ENCODE measurements around the gene PLEKHH1.

Gene PLEKHH1

DNA sequence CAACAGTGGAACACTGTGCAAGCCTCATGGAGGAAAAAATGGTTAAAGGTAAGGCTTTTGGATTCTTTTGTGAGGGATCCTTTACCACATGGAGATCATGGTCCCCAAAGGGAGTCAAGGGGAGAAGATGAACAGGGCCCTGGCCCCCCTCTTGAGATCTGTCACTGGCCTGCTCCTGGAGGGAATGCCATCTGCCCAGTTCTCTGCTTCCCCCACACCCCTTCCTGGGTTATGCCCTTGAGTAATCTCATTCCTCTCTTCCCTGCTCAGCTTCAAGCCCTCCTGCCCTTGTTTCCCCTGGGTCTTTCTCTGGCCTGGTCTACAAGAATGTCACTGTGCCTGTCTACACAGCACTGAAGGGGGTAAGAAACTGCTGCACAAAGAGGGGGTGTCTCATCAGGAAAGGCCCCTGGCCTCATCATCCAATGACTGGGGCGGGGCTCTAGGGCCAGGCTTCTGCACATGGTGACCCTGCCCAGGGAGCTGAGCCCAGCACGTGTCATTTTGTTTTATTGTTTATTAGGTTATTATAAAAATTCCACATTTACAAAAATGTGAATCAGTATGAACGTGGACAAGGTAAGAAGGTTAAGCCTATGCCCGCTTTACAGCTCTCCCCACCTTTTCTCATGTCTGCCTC, 36.7 kb downstream of the PLEKHH1 start:
- DNase-seq: no peak

DNA sequence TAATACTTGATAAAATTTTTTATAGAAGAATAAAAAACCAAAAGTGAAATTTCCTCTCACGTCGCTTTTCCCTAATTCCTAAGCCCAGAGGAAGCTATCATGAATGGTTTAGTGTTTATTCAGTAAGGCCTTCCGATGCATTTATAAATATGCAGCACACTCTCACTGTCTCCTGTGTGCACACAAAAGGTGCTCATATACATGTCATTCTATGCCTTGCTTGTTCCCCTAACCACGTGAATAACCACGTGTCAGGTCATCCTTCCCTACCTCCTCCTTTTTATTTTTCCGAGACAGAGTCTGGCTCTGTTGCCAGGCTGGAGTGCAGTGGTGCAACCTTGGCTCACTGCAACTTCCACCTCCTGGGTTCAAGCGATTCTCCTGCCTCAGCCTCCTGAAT, 37.4 kb downstream of the PLEKHH1 start:
- no peak for DNase-seq

DNA sequence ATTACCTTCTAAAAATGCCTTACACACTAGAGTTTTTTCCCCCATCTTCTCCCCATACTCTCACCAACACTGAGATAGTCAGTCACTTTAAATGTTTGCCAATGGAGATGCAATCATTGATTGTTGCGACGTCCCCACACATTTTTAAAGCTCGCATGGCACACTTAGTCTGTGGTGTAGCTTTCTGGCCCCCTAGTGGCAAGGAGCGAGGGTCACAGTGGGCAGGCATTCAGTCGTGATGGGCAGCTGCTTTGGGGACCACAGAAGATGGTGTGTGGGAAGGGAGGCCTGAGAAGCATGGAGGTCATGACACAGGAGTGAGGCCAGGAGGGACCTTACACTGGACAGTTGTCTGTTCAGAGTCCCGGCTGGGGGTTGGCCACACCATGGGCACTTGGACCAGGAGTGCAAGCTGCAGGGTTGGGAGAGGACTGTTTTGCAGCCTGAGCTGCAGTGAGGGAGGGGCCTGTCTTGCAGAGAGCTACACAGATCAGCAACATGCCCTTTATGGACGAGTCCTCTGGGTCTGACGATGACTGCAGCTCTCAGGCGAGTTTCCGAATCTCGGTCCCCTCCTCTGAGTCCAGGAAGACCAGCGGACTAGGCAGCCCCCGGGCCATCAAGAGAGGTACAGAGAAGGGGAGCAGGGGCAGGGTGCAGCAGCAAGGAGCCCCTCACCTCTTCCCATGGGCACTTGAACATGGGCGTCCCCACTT, 38.3 kb downstream of the PLEKHH1 start:
- DNase-seq: peak; percentile 73

DNA sequence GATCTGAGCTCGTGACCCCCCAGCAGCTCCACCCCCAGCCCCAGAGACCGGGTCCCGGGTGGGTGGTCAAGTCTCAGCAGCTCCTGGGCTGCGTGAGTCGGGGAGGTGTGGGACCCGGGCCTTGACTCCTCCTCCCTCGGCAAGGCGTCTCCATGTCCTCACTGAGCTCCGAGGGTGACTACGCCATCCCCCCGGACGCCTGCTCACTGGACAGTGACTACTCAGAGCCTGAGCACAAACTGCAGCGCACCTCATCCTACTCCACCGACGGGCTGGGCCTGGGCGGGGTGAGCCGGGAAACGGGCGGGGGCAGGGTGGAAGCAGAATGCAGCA, 38.9 kb downstream of the PLEKHH1 start:
- DNase-seq: no peak

DNA sequence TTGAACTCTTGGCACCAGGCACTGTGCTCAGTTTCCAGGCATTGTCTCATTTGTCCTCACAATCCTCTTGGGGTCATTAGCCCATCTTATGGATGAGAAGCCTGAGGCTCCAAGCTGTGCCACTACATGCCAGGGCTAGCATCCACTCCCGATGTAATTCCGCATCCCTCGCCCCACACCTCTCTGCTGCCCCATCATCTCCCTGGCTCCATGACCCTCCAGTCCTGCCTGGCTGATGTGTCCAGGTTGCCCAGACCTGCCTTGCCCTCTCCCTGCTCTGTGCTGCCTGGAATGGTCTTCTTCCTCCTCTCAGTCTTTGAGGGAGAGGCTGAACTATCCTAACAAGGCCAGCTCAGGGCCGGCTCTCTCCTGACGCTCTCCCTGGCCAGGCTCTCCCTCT, 39.5 kb downstream of the PLEKHH1 start:
- DNase-seq: no peak

DNA sequence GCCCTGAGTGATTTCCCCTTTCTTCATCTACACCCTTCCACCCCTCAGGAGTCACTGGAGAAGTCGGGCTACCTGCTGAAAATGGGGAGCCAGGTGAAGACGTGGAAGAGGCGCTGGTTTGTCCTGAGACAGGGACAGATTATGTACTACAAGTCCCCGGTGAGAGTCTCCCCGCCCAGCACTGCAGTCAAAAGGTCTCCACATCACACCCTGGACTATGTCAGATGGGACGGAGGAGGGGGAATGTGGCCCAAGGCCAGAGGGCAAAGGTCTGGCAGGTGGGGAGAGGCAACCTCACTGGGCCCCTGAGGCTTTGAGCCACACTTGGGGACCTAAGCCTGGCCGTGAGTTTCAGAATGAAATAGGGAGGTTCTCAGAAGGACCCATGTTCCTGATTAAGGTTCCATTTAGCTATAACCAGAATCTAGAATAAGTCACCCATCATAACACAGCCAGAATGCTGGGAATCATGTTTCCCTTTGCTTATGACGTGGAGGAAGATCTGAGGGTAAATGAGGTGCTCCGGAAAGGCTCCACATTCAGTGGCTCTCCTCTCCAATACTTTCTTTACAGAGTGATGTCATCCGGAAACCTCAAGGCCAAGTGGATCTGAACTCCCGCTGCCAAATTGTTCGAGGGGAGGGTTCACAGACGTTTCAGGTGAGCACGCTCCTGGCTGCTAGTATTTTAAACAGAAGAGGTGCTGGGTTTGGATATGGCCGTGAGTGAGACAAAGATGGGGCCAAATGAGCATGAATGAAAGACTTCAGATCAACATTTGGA, 40.3 kb downstream of the PLEKHH1 start:
- DNase-seq: no peak

DNA sequence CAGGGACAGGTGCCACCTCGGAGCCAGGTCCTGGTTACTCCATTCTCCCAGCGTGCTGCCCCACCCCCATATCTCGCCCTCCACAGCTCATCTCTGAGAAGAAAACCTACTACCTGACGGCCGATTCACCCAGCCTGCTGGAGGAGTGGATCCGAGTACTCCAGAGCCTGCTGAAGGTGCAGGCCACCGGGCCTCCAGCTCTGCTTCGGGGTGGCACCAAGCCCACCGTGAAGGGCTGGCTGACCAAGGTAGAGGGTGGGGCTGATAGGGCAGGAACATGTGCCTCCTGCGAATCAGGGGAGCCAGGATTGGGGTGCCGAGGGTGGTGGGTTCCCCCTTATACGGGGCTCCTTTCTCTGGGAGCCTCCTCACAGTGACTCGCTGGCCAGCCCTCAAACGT, 41.1 kb downstream of the PLEKHH1 start:
- DNase-seq: no peak

DNA sequence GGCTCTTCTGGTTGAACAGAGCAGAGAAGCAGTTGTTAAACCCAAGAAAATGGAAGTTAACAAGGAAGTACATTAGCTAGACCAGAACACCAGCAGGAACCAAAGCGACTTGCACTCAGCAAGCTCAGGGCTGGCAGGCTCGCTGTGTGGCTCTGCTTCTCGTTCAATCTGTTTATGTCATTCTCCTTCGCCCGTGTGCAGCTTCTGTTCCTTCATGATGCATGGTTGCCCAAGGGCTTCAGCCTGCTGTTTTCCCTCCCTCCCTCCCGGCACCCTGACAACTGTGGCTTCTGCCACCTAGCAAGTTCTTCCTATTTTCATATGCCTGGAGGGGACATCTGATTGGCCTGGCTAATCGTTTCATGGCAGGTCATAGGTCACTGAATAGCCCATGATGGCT, 41.7 kb downstream of the PLEKHH1 start:
- no peak for DNase-seq

DNA sequence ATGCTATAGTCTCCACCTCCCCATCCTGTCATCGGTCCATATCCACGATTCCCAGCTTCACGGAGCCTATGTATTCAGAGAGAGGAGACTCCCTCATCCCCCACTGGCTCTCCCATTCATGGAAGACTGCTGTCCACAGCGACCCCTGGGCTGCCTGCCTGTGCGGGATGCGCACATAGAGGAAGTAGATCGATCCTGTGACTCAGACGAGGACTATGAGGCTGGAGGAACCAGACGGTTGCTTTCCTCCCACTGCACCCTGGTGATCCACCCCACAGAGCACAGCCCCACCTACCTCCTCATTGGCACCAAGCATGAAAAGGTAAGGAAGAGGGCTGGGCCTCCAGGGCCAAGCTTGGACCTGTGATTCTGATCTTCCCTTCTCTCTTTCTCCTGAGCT, 42.6 kb downstream of the PLEKHH1 start:
- no peak for DNase-seq

DNA sequence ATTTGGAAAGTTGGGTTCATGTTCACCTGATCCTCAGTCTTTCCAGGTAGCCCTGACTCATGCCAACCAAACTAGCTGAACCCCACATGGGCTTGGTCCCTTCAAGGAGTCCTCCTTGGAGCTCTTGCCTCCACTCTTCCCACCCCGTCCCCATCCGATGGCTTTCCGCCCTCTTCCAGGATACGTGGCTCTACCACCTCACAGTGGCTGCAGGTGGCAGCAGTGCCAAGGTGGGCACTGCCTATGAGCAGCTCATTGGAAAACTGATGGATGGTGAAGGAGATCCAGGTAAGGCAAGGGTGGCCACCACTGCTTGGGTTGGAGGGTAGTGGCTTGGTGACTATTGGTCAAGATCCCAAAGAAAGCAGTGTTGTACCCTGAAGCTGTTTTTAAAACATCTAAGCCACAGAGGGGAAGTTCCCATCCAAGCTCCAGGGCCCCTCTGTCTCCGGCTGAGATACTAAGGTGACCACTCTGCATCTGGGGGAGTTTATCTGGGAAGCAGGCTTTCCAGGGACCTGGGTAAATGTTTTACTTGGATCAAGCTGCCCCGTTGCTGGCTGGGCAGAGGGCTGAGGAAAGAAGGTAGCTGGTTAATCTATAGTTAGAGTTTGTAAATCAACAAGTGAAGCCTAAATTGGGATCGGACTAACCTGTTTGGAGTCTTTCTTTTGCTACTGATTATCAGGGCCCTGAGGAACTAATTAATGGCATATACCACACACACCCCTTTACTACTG, 43.3 kb downstream of the PLEKHH1 start:
- DNase-seq: no peak

DNA sequence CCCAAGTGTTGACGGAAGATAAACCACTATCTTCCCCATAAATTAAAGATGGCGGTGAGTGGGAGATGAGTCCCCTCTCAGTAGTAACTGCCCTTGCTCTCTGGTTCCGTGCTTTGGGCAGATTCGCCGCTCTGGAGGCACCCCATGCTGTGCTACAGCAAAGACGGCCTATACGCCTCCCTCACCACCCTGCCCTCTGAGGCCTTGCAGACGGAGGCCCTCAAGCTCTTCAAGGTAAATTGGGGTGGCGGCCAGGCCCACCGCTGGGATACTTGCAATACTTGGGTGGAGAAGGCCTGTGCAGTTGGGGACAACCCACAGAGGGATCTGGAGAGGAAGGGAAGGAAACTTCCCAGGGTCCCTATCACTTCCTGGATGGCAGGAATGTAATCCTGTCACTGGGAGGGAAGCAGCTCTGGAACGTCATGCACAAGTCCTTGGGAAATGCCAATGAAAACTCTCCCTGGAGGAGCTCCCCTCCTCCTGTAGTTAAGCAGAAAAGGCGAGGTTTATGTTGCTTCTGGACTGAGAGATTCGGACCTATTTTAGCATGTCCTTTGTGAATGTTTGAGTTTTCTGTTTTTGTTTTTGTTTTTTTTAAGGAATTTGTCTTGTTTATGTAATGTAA, 44.2 kb downstream of the PLEKHH1 start:
- DNase-seq: no peak

DNA sequence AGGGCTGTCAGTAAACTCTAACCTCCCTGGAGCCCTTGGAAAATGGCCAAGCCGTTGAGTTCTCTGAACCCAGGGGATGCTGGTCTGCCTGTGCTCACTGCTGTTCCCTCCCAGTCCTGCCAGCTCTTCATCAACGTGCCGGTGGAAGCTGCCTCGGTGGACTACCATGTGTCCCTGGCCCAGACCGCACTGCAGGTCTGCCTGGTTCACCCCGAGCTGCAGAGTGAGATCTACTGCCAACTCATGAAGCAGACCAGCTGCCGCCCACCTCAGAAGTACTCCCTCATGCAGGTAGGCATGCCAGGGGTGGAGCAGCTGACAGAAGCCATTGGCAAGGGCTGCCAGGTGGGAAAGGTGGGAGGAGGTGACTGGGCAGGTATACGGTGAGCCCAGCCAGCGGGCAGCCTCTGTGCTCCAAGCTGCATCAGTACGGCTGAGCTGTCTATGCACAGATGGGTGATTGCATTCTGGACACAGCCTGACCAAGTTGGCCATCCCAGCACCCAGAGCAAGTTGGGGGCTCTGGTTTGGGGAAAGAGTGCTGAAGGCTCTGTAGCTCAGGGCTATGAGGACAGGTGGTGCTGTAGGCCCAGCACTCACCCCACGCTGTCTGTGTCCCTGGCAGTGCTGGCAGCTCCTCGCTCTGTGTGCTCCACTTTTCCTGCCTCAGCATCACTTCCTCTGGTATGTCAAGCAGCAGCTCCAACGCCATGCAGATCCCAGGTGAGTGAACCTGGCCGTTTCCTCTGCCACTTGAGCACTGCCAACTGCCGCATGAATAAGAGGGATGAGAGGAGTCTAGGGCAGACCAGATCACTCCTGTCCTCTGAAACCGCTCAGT, 45.0 kb downstream of the PLEKHH1 start:
- DNase-seq: no peak

DNA sequence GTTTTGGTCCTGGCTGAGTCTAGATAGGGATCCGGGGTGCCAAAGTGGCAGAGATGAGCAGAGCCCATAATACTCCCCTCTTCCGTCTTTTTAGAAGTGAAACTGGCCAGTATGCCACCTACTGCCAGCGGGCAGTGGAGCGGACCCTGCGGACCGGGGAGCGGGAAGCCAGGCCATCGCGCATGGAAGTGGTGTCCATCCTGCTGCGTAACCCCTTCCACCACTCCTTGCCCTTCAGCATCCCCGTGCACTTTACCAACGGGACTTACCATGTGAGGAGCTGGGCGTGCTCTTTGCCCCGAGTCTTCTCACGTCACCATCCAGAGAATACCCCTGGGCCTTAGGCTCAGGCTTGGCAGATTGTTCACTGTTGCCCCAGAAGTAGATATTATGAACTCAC, 46.0 kb downstream of the PLEKHH1 start:
- DNase-seq: no peak

DNA sequence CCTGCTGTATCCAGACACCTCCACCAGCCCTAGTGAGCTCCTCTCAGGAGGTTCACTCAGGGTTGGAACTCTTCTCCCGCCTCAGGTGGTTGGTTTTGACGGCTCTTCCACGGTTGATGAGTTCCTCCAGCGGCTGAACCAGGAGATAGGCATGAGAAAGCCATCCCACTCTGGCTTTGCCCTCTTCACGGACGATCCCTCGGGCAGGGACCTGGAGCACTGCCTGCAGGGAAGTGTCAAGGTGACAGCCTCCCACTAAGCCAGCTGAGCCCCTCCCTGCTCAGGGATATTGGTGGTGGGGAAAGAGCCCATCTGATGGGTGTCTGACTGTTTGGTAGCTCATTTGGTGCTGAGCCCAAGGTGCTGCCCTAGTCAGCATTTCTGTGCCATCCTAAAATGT, 46.5 kb downstream of the PLEKHH1 start:
- no peak for DNase-seq

DNA sequence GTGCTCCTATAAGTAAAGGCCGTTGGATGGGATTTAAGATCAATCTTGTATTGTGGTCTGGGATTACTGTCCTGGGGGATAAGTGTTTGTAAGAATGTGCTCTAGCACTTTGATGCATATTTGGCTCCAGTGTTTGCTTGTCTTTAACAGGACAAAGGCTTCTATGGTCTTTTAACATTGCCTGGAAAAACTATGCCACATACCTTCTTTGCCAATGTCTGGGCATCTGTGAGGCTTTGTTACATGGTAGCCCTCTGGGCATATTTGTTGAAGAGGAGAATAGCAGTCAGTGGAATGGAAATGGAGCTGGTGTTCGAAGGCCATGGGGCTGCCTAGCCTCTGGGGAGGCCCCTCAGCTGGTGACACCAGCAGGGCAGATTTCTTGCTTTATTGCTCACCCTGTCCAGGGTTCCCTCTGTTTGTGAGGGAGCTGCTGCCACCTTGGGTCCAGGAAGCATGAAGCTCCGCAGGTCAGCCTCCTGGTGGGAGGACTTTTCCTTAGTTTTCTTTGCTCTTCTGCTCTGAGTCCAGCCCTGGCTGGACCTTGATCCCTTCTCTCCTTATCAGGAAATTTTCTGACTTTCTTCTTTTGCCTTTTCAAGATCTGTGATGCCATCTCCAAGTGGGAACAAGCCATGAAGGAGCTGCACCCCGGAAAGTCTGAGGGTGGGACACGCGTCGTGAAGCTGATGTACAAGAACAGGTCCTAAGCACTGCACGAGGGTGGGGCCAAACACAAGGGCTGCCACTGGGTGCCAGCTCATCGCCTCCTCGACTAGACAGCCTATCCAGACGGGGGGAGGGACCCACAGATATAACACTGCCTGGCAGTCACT, 47.5 kb downstream of the PLEKHH1 start:
- DNase-seq: no peak

DNA sequence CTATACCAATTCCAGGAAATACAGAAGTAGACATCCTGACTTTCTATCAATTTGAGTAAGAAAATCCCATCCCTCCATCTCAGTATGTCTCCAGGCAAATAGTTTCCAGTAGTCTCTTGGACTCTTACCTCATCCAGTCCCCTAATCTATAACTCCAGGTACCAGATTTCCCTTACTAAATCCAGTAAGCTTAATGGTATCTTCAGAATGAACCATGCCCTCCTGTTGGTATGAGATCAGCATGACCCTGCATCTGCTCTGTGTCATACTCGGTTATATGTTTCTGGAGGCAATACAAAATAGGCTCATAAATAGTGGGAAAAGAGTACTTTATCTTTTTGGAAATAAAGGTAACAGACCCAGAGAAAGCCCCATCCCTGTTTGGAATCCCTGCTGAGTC, 48.6 kb downstream of the PLEKHH1 start:
- no peak for DNase-seq

DNA sequence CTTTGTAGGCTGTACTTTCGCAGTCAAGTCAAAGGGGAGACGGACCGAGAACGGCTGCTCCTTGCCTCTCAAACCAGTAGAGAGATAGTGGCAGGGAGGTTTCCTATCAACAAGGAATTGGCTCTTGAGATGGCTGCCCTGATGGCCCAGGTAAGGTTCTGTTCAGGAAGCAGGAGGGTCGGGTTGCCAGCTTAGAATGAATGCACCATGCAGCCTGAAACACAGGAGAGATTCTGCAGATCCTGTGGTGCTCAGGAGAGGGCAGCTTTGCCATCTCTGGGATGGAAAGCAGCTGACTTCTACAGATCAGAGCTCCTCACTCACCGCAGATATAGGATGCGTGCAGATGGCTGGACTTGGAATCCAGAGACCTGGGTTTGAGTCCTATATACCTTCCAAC, 49.0 kb downstream of the PLEKHH1 start:
- no peak for DNase-seq

DNA sequence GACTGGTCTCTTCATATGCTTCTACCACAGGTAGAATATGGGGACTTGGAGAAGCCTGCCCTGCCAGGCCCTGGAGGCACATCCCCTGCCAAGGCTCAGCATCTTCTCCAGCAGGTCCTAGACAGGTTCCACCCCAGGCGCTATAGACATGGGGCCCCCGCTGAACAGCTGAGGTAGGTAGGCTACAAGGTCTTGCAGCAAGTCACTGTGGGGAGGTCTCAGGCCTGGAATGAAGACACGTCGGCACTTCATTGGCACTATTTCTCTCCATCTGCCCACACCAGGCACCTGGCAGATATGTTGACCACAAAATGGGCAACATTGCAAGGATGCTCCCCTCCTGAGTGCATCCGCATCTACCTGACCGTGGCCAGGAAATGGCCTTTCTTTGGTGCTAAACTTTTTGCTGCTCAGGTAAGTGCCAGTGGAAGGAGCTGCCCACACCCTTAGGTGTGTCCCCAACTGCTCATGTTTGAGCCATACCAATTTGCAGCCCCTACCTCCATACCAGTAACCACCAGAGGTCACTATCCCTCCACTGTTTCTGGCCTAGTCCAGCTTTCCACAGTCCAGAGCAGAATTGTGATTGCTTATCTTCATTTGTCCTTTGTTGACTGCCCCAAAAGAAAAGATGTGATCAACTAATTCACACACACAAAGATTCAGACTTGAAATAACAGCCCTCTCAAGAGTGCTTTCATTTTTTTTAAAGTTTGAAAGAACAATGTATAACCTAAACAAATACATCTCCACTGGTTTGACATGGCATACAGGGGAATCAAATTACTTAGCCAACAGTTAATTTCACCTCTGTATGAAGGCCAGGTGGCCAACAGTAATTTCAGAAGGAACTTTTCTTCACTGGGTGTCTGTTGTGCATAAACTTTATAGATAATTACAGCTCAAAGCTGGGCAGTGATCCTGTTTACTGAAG, 50.9 kb downstream of the PLEKHH1 start:
- DNase-seq: peak; percentile 55

DNA sequence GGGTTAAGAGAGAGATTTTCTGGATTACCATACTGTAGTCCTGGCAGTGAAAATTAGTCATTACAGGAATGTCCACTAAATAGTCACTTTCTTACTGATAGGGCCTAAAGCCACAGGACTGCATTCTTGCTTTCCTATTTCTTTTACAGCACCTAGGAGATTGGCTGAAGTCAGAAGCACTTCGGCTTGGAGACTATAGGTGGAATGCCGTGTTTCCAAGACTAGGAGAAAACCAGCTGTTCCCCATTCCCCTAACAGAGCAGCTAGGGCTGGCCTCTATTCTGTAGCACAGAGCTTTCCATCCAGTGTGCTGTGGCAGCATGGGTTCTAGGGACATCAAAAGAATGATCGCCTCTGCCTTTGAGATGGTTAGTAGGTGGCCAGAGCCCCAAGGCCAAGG, 51.9 kb downstream of the PLEKHH1 start:
- DNase-seq: no peak

DNA sequence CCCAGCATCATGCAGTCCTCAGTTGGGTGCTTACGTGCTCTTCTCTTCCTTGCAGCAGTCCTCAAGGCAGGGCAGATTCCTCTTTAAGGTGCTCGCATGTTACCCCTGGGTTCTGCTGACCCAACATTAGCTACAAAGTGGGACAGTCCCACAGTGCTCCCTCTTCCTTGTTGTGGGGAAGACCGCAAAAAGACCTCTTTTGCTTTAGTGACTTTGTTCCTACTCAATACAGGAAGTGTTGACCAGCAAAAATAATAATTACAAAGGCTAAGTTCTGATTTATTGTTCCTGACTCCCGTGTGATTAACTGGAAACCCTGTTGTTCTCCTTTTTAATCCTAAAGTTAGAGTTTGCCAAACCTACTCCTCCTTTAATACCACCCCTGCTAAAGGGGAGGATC, 53.3 kb downstream of the PLEKHH1 start:
- no peak for DNase-seq

All from CD4-positive, alpha-beta T cell treated with Interleukin-21 for 1 hour (primary cell).